GM12878 (cell line): ENCODE results near the gene B4GALT1.

ENCODE experiments used
- BCL11A ChIP-seq: IDR thresholded peaks from 2 replicates; pipeline ENCODE4 v1.6.1; 2011; ENCODE audit warnings: low read depth, low read length
- CTCF ChIP-seq, 3 experiments: IDR thresholded peaks in 2 of 3; conservative IDR thresholded peaks in 1 of 3; 2 replicates each; pipeline ENCODE4 v1.5.1; 2011; ENCODE audit warnings: low read depth in 3 of 3, low read length in 3 of 3, mild to moderate bottlenecking in 3 of 3, control low read depth in 2 of 3, moderate library complexity in 2 of 3, inconsistent platforms in 1 of 3, mixed read lengths in 1 of 3; ENCODE audit not compliant: control insufficient read depth in 2 of 3, insufficient read depth in 1 of 3; ENCODE audit errors: extremely low read depth in 1 of 3
- ZBTB40 ChIP-seq: fragments of 450-650 bp; IDR thresholded peaks from 2 replicates; pipeline ENCODE4 v1.6.1; 2016; ENCODE audit warnings: mild to moderate bottlenecking, moderate library complexity, borderline replicate concordance
- ZNF24 ChIP-seq: fragments of 450-650 bp; IDR thresholded peaks from 2 replicates; pipeline ENCODE4 v1.6.1; 2017; ENCODE audit warnings: antibody characterized with exemption, mild to moderate bottlenecking
- ZZZ3 ChIP-seq: IDR thresholded peaks from 2 replicates; pipeline ENCODE4 v1.6.1; 2011; ENCODE audit warnings: low read depth; ENCODE audit not compliant: control insufficient read depth, insufficient read length
- TF ChIP-seq, protein P1 (sequence below): fragments of 150-350 bp; IDR thresholded peaks from 2 replicates; pipeline ENCODE4 v1.6.1; 2016; ENCODE audit warnings: low read depth, low read length

GRCh38 chr9:33128570-33128969 is 38.6 kb downstream of the B4GALT1 start:
- TF ChIP-seq, protein P1, sequence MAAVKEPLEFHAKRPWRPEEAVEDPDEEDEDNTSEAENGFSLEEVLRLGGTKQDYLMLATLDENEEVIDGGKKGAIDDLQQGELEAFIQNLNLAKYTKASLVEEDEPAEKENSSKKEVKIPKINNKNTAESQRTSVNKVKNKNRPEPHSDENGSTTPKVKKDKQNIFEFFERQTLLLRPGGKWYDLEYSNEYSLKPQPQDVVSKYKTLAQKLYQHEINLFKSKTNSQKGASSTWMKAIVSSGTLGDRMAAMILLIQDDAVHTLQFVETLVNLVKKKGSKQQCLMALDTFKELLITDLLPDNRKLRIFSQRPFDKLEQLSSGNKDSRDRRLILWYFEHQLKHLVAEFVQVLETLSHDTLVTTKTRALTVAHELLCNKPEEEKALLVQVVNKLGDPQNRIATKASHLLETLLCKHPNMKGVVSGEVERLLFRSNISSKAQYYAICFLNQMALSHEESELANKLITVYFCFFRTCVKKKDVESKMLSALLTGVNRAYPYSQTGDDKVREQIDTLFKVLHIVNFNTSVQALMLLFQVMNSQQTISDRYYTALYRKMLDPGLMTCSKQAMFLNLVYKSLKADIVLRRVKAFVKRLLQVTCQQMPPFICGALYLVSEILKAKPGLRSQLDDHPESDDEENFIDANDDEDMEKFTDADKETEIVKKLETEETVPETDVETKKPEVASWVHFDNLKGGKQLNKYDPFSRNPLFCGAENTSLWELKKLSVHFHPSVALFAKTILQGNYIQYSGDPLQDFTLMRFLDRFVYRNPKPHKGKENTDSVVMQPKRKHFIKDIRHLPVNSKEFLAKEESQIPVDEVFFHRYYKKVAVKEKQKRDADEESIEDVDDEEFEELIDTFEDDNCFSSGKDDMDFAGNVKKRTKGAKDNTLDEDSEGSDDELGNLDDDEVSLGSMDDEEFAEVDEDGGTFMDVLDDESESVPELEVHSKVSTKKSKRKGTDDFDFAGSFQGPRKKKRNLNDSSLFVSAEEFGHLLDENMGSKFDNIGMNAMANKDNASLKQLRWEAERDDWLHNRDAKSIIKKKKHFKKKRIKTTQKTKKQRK, result no peak
- TF ChIP-seq BCL11A (no peak), ZZZ3 (no peak), ZBTB40 (no peak), CTCF (IDR thresholded peaks at IDR 0.05 in 2 of 3, conservative IDR thresholded peaks at IDR 0.05 in 1 of 3; ENCODE audit: control insufficient read depth in 2 of 3, extremely low read depth in 1 of 3, insufficient read depth in 1 of 3, low read depth in 3 of 3, low read length in 3 of 3) (no peak), ZNF24 (no peak)
